Amygdala (tissue), 56 donors: ENCODE measurements around the gene LIF.

ENCODE experiments used
- DNase-seq, 56 donors: peaks; one replicate each; lab custom pipeline; 2025; lab: John Stamatoyannopoulos, UW

LIF gene

GRCh38 chr22:30232716-30233218, 13.8 kb downstream of the LIF start:
- no peak for DNase-seq

- DNase-seq, result no peak
Measured at GRCh38 chr22:30230787-30231461, 15.6 kb downstream of the LIF start.

- DNase-seq, result no peak
Measured at GRCh38 chr22:30230330-30230729, 16.2 kb downstream of the LIF start.

GRCh38 chr22:30228509-30229359, 17.8 kb downstream of the LIF start:
- DNase-seq, result no peak

GRCh38 chr22:30227438-30228228, 18.9 kb downstream of the LIF start:
- DNase-seq, result no peak

GRCh38 chr22:30226192-30226832, 20.2 kb downstream of the LIF start:
- DNase-seq, result no peak

GRCh38 chr22:30225220-30225927, 21.2 kb downstream of the LIF start:
- DNase-seq, result no peak

- no peak for DNase-seq
Measured at GRCh38 chr22:30224161-30224857, 22.2 kb downstream of the LIF start.

- no peak for DNase-seq
Measured at GRCh38 chr22:30223303-30223702, 23.3 kb downstream of the LIF start.

- no peak for DNase-seq
Measured at GRCh38 chr22:30222321-30222720, 24.2 kb downstream of the LIF start.

- DNase-seq, result no peak
Measured at GRCh38 chr22:30221121-30221992, 25.2 kb downstream of the LIF start.

- DNase-seq, result no peak
Measured at GRCh38 chr22:30220338-30221012, 26.1 kb downstream of the LIF start.

GRCh38 chr22:30219668-30220278, 26.8 kb downstream of the LIF start:
- no peak for DNase-seq

- no peak for DNase-seq
Measured at GRCh38 chr22:30219049-30219654, 27.4 kb downstream of the LIF start.

- peak in 28 of 56 donors; percentile 4 to 71 (median 29) for DNase-seq
Measured at GRCh38 chr22:30217698-30218560, 28.6 kb downstream of the LIF start.

- DNase-seq, result no peak
Measured at GRCh38 chr22:30216710-30217109, 29.8 kb downstream of the LIF start.
